SK-N-SH (cell line): ENCODE measurements around the gene SNX1.

ENCODE experiments used
- CHD2 ChIP-seq: fragments of 150-350 bp; IDR thresholded peaks from 2 replicates; pipeline ENCODE4 v1.6.1; 2018; ENCODE audit warnings: low read length; ENCODE audit not compliant: partially characterized antibody
- EZH2phosphoT487 ChIP-seq: fragments of 200-600 bp; sonication (generic); IDR thresholded peaks from 2 replicates; pipeline ENCODE4 v1.6.1; 2017; ENCODE audit warnings: low read depth, mixed run types, mild to moderate bottlenecking, antibody characterized with exemption, moderate library complexity, borderline replicate concordance
- POLR2AphosphoS5 ChIP-seq: IDR thresholded peaks from 2 replicates; pipeline ENCODE4 v1.6.1; 2012; ENCODE audit warnings: low read depth, low read length
- SMC3 ChIP-seq: IDR thresholded peaks from 2 replicates; pipeline ENCODE4 v1.6.1; 2012; ENCODE audit warnings: low read depth, low read length, improper control_type of control experiment
- TAF1 ChIP-seq: IDR thresholded peaks from 2 replicates; pipeline ENCODE4 v1.6.1; 2012; ENCODE audit warnings: low read depth, mild to moderate bottlenecking, low read length, moderate library complexity, borderline replicate concordance
- TCF12 ChIP-seq: IDR thresholded peaks from 2 replicates; pipeline ENCODE4 v1.4.0; 2012
- TF ChIP-seq, protein P1 (sequence below): fragments of 200-600 bp; sonication (generic); IDR thresholded peaks from 2 replicates; pipeline ENCODE4 v1.6.1; 2017; ENCODE audit warnings: antibody characterized with exemption, mild to moderate bottlenecking, moderate library complexity
- TF ChIP-seq, protein P2 (sequence below): IDR thresholded peaks from 2 replicates; pipeline ENCODE4 v1.4.0; 2012; ENCODE audit warnings: low read depth
- TF ChIP-seq, protein P3 (sequence below): IDR thresholded peaks from 2 replicates; pipeline ENCODE4; 2012
- TF ChIP-seq, protein P4 (sequence below): IDR thresholded peaks from 2 replicates; pipeline ENCODE4 v1.4.0; 2012; ENCODE audit warnings: low read depth, borderline replicate concordance

DNA sequence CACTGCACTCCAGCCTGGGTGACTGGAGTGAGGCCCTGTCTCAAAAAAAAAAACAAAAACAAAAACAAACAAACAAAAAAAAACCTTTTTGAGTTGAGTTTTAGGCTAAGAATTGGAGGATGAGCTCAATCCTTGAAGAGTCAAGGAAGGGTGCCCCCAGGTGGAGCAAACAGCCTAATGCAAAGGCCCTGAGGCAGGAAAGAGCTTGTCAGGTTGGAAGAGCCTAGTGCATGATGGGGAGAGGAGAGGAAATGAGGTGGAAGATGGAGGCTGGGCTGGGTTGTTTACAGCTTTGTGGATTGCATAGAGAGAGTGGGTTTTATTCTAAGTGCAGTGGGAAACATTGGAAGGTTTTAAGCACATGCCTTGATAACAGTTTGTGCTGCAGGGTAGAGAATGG lies 53.6 kb downstream of the SNX1 start:
- TF ChIP-seq, protein P1, sequence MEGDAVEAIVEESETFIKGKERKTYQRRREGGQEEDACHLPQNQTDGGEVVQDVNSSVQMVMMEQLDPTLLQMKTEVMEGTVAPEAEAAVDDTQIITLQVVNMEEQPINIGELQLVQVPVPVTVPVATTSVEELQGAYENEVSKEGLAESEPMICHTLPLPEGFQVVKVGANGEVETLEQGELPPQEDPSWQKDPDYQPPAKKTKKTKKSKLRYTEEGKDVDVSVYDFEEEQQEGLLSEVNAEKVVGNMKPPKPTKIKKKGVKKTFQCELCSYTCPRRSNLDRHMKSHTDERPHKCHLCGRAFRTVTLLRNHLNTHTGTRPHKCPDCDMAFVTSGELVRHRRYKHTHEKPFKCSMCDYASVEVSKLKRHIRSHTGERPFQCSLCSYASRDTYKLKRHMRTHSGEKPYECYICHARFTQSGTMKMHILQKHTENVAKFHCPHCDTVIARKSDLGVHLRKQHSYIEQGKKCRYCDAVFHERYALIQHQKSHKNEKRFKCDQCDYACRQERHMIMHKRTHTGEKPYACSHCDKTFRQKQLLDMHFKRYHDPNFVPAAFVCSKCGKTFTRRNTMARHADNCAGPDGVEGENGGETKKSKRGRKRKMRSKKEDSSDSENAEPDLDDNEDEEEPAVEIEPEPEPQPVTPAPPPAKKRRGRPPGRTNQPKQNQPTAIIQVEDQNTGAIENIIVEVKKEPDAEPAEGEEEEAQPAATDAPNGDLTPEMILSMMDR, result no peak
- TF ChIP-seq, protein P2, sequence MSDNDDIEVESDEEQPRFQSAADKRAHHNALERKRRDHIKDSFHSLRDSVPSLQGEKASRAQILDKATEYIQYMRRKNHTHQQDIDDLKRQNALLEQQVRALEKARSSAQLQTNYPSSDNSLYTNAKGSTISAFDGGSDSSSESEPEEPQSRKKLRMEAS, result no peak
- no peak for TF ChIP-seq EZH2phosphoT487
- no peak for TF ChIP-seq TCF12
- TF ChIP-seq, protein P3, sequence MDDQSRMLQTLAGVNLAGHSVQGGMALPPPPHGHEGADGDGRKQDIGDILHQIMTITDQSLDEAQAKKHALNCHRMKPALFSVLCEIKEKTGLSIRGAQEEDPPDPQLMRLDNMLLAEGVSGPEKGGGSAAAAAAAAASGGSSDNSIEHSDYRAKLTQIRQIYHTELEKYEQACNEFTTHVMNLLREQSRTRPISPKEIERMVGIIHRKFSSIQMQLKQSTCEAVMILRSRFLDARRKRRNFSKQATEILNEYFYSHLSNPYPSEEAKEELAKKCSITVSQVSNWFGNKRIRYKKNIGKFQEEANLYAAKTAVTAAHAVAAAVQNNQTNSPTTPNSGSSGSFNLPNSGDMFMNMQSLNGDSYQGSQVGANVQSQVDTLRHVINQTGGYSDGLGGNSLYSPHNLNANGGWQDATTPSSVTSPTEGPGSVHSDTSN, result no peak
- no peak for TF ChIP-seq CHD2
- no peak for TF ChIP-seq TAF1
- TF ChIP-seq, protein P4, sequence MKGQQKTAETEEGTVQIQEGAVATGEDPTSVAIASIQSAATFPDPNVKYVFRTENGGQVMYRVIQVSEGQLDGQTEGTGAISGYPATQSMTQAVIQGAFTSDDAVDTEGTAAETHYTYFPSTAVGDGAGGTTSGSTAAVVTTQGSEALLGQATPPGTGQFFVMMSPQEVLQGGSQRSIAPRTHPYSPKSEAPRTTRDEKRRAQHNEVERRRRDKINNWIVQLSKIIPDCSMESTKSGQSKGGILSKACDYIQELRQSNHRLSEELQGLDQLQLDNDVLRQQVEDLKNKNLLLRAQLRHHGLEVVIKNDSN, result no peak
- TF ChIP-seq SMC3, result no peak
- TF ChIP-seq POLR2AphosphoS5, result no peak
